Mesenchymal stem cell (in vitro differentiated cells and primary cell): ENCODE results near the gene SF3B3.

Source experiments
- DNase-seq: peaks from one replicate; pipeline ENCODE4 v3.0.0-alpha.2; 2013
- H2AFZ ChIP-seq: one replicate; pipeline ENCODE4 v1.6.1; 2013; ENCODE audit warnings: low read depth, mild to moderate bottlenecking, control low read depth, inconsistent platforms, low read length, moderate library complexity
- H2AK5ac ChIP-seq: 2 replicates; pipeline ENCODE4 v1.6.1; 2013; ENCODE audit warnings: low read length, moderate library complexity, mild to moderate bottlenecking, inconsistent platforms; ENCODE audit not compliant: severe bottlenecking
- H2BK120ac ChIP-seq: one replicate; pipeline ENCODE4 v1.6.1; 2013; ENCODE audit warnings: low read depth, mild to moderate bottlenecking, inconsistent platforms, low read length, moderate library complexity
- H2BK12ac ChIP-seq, 2 experiments: one replicate each; pipeline ENCODE4 v1.6.1; 2013; ENCODE audit warnings: inconsistent platforms in 2 of 2, low read length in 2 of 2, mild to moderate bottlenecking in 2 of 2, moderate library complexity in 2 of 2, control low read depth in 1 of 2
- H2BK15ac ChIP-seq: one replicate; pipeline ENCODE4 v1.6.1; 2013; ENCODE audit warnings: mild to moderate bottlenecking, low read depth, inconsistent platforms; ENCODE audit not compliant: poor library complexity, severe bottlenecking
- H2BK5ac ChIP-seq: 2 replicates; pipeline ENCODE4 v1.6.1; 2013; ENCODE audit warnings: low read depth, mild to moderate bottlenecking, low read length, control low read depth, inconsistent platforms; ENCODE audit not compliant: poor library complexity, severe bottlenecking
- H3K14ac ChIP-seq, 2 experiments: one replicate each; pipeline ENCODE4 v1.6.1; 2013; ENCODE audit warnings: inconsistent platforms in 2 of 2, low read length in 2 of 2, control low read depth in 1 of 2, mild to moderate bottlenecking in 1 of 2, moderate library complexity in 1 of 2
- H3K18ac ChIP-seq, 2 experiments: one replicate each; pipeline ENCODE4 v1.6.1; 2013; ENCODE audit warnings: inconsistent platforms in 2 of 2, low read length in 2 of 2, control low read depth in 1 of 2, low read depth in 1 of 2, mild to moderate bottlenecking in 1 of 2
- H3K23ac ChIP-seq, 2 experiments: one replicate each; pipeline ENCODE4 v1.6.1; 2013; ENCODE audit warnings: inconsistent platforms in 2 of 2, low read length in 2 of 2, mild to moderate bottlenecking in 2 of 2, moderate library complexity in 2 of 2, control low read depth in 1 of 2
- H3K27ac ChIP-seq: 2 replicates; pipeline ENCODE4 v1.5.1; 2013; ENCODE audit warnings: mild to moderate bottlenecking, moderate library complexity, low read length, control low read depth, inconsistent platforms; ENCODE audit not compliant: poor library complexity, severe bottlenecking
- H3K27me3 ChIP-seq, 2 experiments: 2 replicates each; pipeline versions ENCODE4 v1.6.1 to v1.7.0; 2013; ENCODE audit warnings: low read length in 2 of 2, mild to moderate bottlenecking in 2 of 2, moderate library complexity in 2 of 2, control low read depth in 1 of 2, inconsistent platforms in 1 of 2; ENCODE audit not compliant: control insufficient read depth in 1 of 2, insufficient read depth in 1 of 2
- H3K36me3 ChIP-seq, 2 experiments: 2 replicates each; pipeline versions ENCODE4 v1.6.1 to v1.7.0; 2013; ENCODE audit warnings: low read length in 2 of 2, control low read depth in 1 of 2, inconsistent platforms in 1 of 2, low read depth in 1 of 2, mild to moderate bottlenecking in 1 of 2; ENCODE audit not compliant: insufficient read depth in 2 of 2, control insufficient read depth in 1 of 2
- H3K4ac ChIP-seq, 2 experiments: one replicate each; pipeline ENCODE4 v1.6.1; 2013; ENCODE audit warnings: inconsistent platforms in 2 of 2, low read length in 2 of 2, mild to moderate bottlenecking in 2 of 2, moderate library complexity in 2 of 2, control low read depth in 1 of 2, low read depth in 1 of 2
- H3K4me1 ChIP-seq: 2 replicates; pipeline ENCODE4 v1.6.1; 2013; ENCODE audit warnings: low read depth, low read length, control low read depth; ENCODE audit not compliant: control insufficient read depth, insufficient read depth
- H3K4me2 ChIP-seq: 2 replicates; pipeline ENCODE4 v1.6.1; 2013; ENCODE audit warnings: low read length, mild to moderate bottlenecking, inconsistent platforms; ENCODE audit not compliant: poor library complexity, severe bottlenecking
- H3K4me3 ChIP-seq, 2 experiments: 2 replicates each; pipeline versions ENCODE4 v1.5.1 to v1.7.0; 2013; ENCODE audit warnings: low read length in 2 of 2, mild to moderate bottlenecking in 2 of 2, control low read depth in 1 of 2, low read depth in 1 of 2; ENCODE audit not compliant: insufficient read depth in 1 of 2
- H3K79me1 ChIP-seq: replicated peaks from 2 replicates; pipeline ENCODE4 v1.6.1; 2013; ENCODE audit warnings: mild to moderate bottlenecking, control low read depth, low read length, inconsistent platforms; ENCODE audit not compliant: poor library complexity, severe bottlenecking
- H3K9ac ChIP-seq: 2 replicates; pipeline ENCODE4 v1.7.0; 2013; ENCODE audit warnings: mild to moderate bottlenecking, low read length, moderate library complexity
- H3K9me3 ChIP-seq: 2 replicates; pipeline ENCODE4 v1.7.0; 2013; ENCODE audit warnings: mild to moderate bottlenecking, low read length; ENCODE audit not compliant: control insufficient read depth
- H4K8ac ChIP-seq: one replicate; pipeline ENCODE4 v1.6.1; 2013; ENCODE audit warnings: inconsistent platforms, mild to moderate bottlenecking, low read length, moderate library complexity
- H4K91ac ChIP-seq: one replicate; pipeline ENCODE4 v1.6.1; 2013; ENCODE audit warnings: mild to moderate bottlenecking, low read length, inconsistent platforms
- WGBS: methylation state at CpG from one replicate; pipeline ENCODE4 v1.1.7; 2013; ENCODE audit warnings: mixed read lengths; 5-methylcytosine and 5-hydroxymethylcytosine counted together

SF3B3 gene

GRCh38 chr16:70598937-70599503 lies 75.4 kb downstream of the SF3B3 start:
- Histone ChIP-seq H2BK5ac (no peak overlapping the region), H3K4me3 (no peak overlapping the region), H3K27me3 (peaks cover 6 to 9% of the 10 kb centered on the region in 2 experiments), H2BK15ac (no peak overlapping the region), H2AFZ (no peak overlapping the region), H3K9me3 (no peaks in the 10 kb centered on the region), H3K23ac (no peak overlapping the region), H3K27ac (no peak overlapping the region), H3K14ac (no peak overlapping the region), H2BK120ac (no peak overlapping the region), H3K36me3 (no peaks in the 10 kb centered on the region), H4K91ac (no peak overlapping the region), H3K4me1 (no peaks in the 10 kb centered on the region), H3K4me2 (no peak overlapping the region), H3K18ac (no peak overlapping the region), H4K8ac (no peak overlapping the region), H3K4ac (no peak overlapping the region), H2AK5ac (no peak overlapping the region), H3K9ac (no peak overlapping the region), H3K79me1 (no peaks in the 10 kb centered on the region), H2BK12ac (no peak overlapping the region)
- WGBS: 90% methylated on average over 6 of the region's 6 CpGs
- DNase-seq: no peak

DNA sequence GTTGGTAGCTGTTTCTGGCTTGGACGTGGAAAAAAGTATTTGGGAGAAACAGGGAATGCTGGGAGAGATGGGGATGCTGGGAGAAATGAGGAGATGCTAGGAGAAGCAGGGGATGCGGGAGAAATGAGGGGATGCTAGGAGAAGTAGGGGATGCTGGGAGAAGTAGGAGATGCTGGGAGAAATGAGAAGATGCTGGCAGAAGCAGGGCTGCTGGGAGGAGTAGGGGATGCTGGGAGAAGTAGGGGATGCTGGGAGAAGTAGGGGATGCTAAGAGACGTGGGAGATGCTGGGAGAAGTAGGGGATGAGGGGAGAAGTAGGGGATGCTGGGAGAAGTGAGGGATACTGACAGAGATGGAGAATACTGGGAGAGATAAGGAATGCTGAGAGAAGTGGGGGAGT lies 77.1 kb downstream of the SF3B3 start:
- Histone ChIP-seq H3K18ac (no peak overlapping the region), H3K27me3 (peaks cover 9% of the 10 kb centered on the region in 2 experiments), H3K9ac (no peak overlapping the region), H3K4ac (no peak overlapping the region), H3K36me3 (no peaks in the 10 kb centered on the region), H4K8ac (no peak overlapping the region), H3K9me3 (no peaks in the 10 kb centered on the region), H4K91ac (no peak overlapping the region), H2AK5ac (no peak overlapping the region), H3K14ac (no peak overlapping the region), H3K79me1 (no peaks in the 10 kb centered on the region), H3K4me1 (no peaks in the 10 kb centered on the region), H3K4me3 (no peak overlapping the region), H3K4me2 (no peak overlapping the region), H3K23ac (no peak overlapping the region), H3K27ac (no peak overlapping the region), H2BK15ac (no peak overlapping the region), H2AFZ (no peak overlapping the region), H2BK12ac (no peak overlapping the region), H2BK120ac (no peak overlapping the region), H2BK5ac (no peak overlapping the region)
- 65% methylated on average over 3 of the region's 3 CpGs for WGBS
- DNase-seq: no peak

DNA sequence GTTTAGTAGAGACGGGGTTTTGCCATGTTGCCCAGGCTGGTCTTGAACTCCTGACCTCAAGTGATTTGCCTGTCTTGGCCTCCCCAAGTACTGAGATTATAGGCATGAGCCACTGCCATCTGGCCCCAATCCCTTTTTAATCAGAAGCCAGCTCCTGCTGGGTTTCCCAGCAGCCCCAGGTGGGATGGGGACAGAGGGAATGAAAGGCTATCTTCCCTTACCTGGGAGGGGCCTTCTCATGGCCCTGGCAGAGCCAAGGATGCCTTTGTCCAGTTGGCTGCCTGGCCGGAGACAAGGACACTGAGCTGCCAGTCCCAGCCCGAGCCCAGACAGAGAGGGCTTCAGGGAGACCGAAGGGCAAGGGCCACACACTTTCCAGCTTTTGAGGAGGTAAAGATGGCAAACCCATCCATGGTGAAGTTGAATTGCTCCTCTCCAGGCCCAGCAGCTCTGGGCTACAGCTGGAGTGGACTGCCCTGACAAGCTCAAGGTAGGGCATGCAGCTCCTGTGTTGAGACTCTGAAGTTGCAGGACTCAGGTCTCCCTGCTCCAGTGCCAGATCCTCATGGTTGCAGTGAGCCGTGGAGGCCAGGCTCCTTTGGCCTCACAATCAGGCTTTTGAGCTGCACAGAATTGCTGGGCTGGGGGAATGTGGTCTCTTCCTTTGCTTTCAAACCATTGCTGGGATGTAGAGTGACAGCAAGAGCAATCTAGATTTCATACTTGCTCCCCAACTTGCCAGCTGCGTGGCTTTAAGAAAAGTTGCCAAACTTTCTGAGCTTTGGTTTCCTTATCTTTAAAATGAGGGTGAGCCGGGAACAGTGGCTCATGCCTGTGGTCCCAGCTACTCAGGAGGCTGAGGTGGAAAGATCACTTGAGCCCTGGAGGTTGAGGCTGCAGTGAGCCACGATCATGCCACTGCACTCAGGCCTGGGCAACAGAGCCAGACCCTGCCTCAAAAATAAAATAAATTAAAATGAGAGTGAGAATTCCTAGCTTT lies 78.3 kb downstream of the SF3B3 start:
- H2AK5ac ChIP-seq: no peak overlapping the region
- no peaks in the 10 kb centered on the region for H3K36me3 ChIP-seq
- H3K9ac ChIP-seq: no peak overlapping the region
- H2BK5ac ChIP-seq: no peak overlapping the region
- no peak overlapping the region for H2BK12ac ChIP-seq
- no peak overlapping the region for H3K4ac ChIP-seq
- no peak for DNase-seq
- H3K27ac ChIP-seq: no peak overlapping the region
- no peak overlapping the region for H2BK120ac ChIP-seq
- no peaks in the 10 kb centered on the region for H3K4me1 ChIP-seq
- no peak overlapping the region for H2BK15ac ChIP-seq
- no peaks in the 10 kb centered on the region for H3K79me1 ChIP-seq
- no peak overlapping the region for H4K91ac ChIP-seq
- WGBS: 80% methylated on average over 8 of the region's 8 CpGs
- H2AFZ ChIP-seq: no peak overlapping the region
- H3K4me3 ChIP-seq: no peak overlapping the region
- no peak overlapping the region for H3K14ac ChIP-seq
- peaks cover 9% of the 10 kb centered on the region in 2 experiments for H3K27me3 ChIP-seq
- no peak overlapping the region for H3K23ac ChIP-seq
- no peak overlapping the region for H3K18ac ChIP-seq
- no peak overlapping the region for H3K4me2 ChIP-seq
- H4K8ac ChIP-seq: no peak overlapping the region
- H3K9me3 ChIP-seq: no peaks in the 10 kb centered on the region

DNA sequence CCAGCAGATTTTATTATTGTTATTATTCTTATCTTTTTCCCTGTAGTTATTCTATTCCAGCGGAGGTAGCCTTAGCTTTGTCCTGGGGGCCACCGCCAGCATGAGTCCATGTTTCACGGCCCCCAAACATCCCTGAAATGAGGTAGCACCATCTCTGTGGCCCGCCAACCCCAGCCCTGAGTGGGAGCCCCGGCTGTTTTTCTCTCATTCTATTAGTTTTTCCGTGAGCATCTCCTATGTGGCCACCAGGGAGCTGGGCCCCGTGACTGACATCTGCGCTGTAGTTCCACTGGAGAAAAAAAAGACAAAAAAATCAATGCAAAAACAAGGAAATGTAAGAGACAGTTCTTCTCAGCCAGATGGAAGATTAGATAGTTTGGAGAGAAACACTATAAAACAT lies 79.2 kb downstream of the SF3B3 start:
- Histone ChIP-seq H3K23ac (no peak overlapping the region), H3K9ac (no peak overlapping the region), H3K36me3 (no peaks in the 10 kb centered on the region), H3K27me3 (peaks cover 9% of the 10 kb centered on the region in 2 experiments), H3K4me2 (no peak overlapping the region), H3K4me1 (no peaks in the 10 kb centered on the region), H3K4ac (no peak overlapping the region), H4K8ac (no peak overlapping the region), H3K14ac (no peak overlapping the region), H3K18ac (no peak overlapping the region), H2AFZ (no peak overlapping the region), H2BK12ac (no peak overlapping the region), H3K4me3 (no peak overlapping the region), H3K27ac (no peak overlapping the region), H3K79me1 (no peaks in the 10 kb centered on the region), H2BK15ac (no peak overlapping the region), H2BK120ac (no peak overlapping the region), H4K91ac (no peak overlapping the region), H2AK5ac (no peak overlapping the region), H2BK5ac (no peak overlapping the region), H3K9me3 (no peaks in the 10 kb centered on the region)
- DNase-seq: no peak
- 79% methylated on average over 8 of the region's 8 CpGs for WGBS
